H9 (cell line): ENCODE results near the gene VPREB3. TPM values are rescaled to one million over a fixed set of nuclear protein-coding genes. Genes with fewer than 3 reads are reported as not detected.

ENCODE experiments used
- DNase-seq: peaks from one replicate; pipeline ENCODE4 v3.0.0-alpha.2; 2017
- H2AFZ ChIP-seq: one replicate; pipeline ENCODE4 v1.6.1; 2013; ENCODE audit warnings: mild to moderate bottlenecking, low read length, control low read depth, moderate library complexity
- H2AK5ac ChIP-seq: 2 replicates; pipeline ENCODE4 v1.6.1; 2013; ENCODE audit warnings: low read length, control low read depth, mixed read lengths; ENCODE audit not compliant: insufficient read length
- H2BK120ac ChIP-seq: one replicate; pipeline ENCODE4 v1.6.1; 2013; ENCODE audit warnings: low read depth, mild to moderate bottlenecking, low read length, control low read depth, inconsistent platforms; ENCODE audit not compliant: poor library complexity, severe bottlenecking
- H2BK12ac ChIP-seq: 2 replicates; pipeline ENCODE4 v1.6.1; 2013; ENCODE audit warnings: low read length, control low read depth, mixed read lengths, low read depth; ENCODE audit not compliant: insufficient read length
- H2BK15ac ChIP-seq: 2 replicates; pipeline ENCODE4 v1.6.1; 2013; ENCODE audit warnings: low read depth, low read length, control low read depth
- H2BK20ac ChIP-seq: one replicate; pipeline ENCODE4 v1.6.1; 2013; ENCODE audit warnings: low read depth, mild to moderate bottlenecking, low read length, control low read depth, inconsistent platforms; ENCODE audit not compliant: poor library complexity, severe bottlenecking
- H2BK5ac ChIP-seq: 2 replicates; pipeline ENCODE4 v1.6.1; 2013; ENCODE audit warnings: low read length, control low read depth, mixed read lengths; ENCODE audit not compliant: insufficient read length
- H3K14ac ChIP-seq: 2 replicates; pipeline ENCODE4 v1.6.1; 2013; ENCODE audit warnings: low read length, control low read depth; ENCODE audit not compliant: insufficient read depth
- H3K18ac ChIP-seq: 2 replicates; pipeline ENCODE4 v1.6.1; 2013; ENCODE audit warnings: low read depth, mild to moderate bottlenecking, mixed read lengths, low read length, control low read depth; ENCODE audit not compliant: insufficient read length
- H3K23ac ChIP-seq: 2 replicates; pipeline ENCODE4 v1.6.1; 2013; ENCODE audit warnings: low read length, control low read depth, mixed read lengths, low read depth; ENCODE audit not compliant: insufficient read length
- H3K23me2 ChIP-seq: 2 replicates; pipeline ENCODE4 v1.6.1; 2013; ENCODE audit warnings: low read depth, mild to moderate bottlenecking, mixed read lengths, low read length, control low read depth; ENCODE audit not compliant: insufficient read length, poor library complexity, severe bottlenecking
- H3K27ac ChIP-seq: 2 replicates; pipeline ENCODE4 v1.5.1; 2013; ENCODE audit warnings: low read length, control low read depth, mixed read lengths, low read depth; ENCODE audit not compliant: insufficient read length
- H3K27me3 ChIP-seq: 2 replicates; pipeline ENCODE4 v1.6.1; 2013; ENCODE audit warnings: low read length, control low read depth, inconsistent platforms; ENCODE audit not compliant: insufficient read depth
- H3K4ac ChIP-seq: 2 replicates; pipeline ENCODE4 v1.6.1; 2013; ENCODE audit warnings: low read depth, mild to moderate bottlenecking, control low read depth, inconsistent platforms, low read length, moderate library complexity
- H3K4me1 ChIP-seq: 2 replicates; pipeline ENCODE4 v1.6.1; 2013; ENCODE audit warnings: low read length, control low read depth, inconsistent platforms; ENCODE audit not compliant: insufficient read depth
- H3K4me2 ChIP-seq: 2 replicates; pipeline ENCODE4 v1.6.1; 2013; ENCODE audit warnings: low read length, control low read depth, mixed read lengths; ENCODE audit not compliant: insufficient read length, insufficient read depth
- H3K56ac ChIP-seq: 2 replicates; pipeline ENCODE4 v1.6.1; 2013; ENCODE audit warnings: low read depth, mild to moderate bottlenecking, mixed read lengths, low read length, control low read depth; ENCODE audit not compliant: insufficient read length
- H3K79me1 ChIP-seq: 2 replicates; pipeline ENCODE4 v1.6.1; 2013; ENCODE audit warnings: low read depth, mild to moderate bottlenecking, moderate library complexity, low read length, control low read depth, inconsistent platforms; ENCODE audit not compliant: insufficient read depth, poor library complexity, severe bottlenecking
- H3K79me2 ChIP-seq: 2 replicates; pipeline ENCODE4 v1.6.1; 2013; ENCODE audit warnings: low read length, control low read depth, inconsistent platforms; ENCODE audit not compliant: insufficient read depth
- H3K9ac ChIP-seq: 2 replicates; pipeline ENCODE4 v1.6.1; 2013; ENCODE audit warnings: low read length, control low read depth, mixed read lengths; ENCODE audit not compliant: insufficient read length; ENCODE audit errors: extremely low read depth
- H3K9me3 ChIP-seq: one replicate; pipeline ENCODE4 v1.6.1; 2013; ENCODE audit warnings: low read depth, low read length, inconsistent platforms; ENCODE audit not compliant: control insufficient read depth
- H3T11ph ChIP-seq: one replicate; pipeline ENCODE4 v1.6.1; 2013; ENCODE audit warnings: mild to moderate bottlenecking, low read length, control low read depth, inconsistent platforms
- H4K20me1 ChIP-seq: one replicate; pipeline ENCODE4 v1.6.1; 2013; ENCODE audit not compliant: control insufficient read depth, insufficient read length, insufficient read depth
- H4K5ac ChIP-seq: 2 replicates; pipeline ENCODE4 v1.6.1; 2013; ENCODE audit warnings: low read depth, mild to moderate bottlenecking, mixed read lengths, low read length, control low read depth; ENCODE audit not compliant: insufficient read length
- H4K8ac ChIP-seq: replicated peaks from 2 replicates; pipeline ENCODE4 v1.6.1; 2013; ENCODE audit warnings: low read length, control low read depth, mixed read lengths, low read depth; ENCODE audit not compliant: insufficient read length
- H4K91ac ChIP-seq: 2 replicates; pipeline ENCODE4 v1.6.1; 2013; ENCODE audit warnings: low read depth, mild to moderate bottlenecking, moderate library complexity, mixed read lengths, low read length, control low read depth; ENCODE audit not compliant: insufficient read length
- H3K27ac Mint-ChIP-seq, 3 experiments: 2 replicates in 2 of 3; 3 replicates in 1 of 3; pipeline ENCODE4 v1.8.0; 2020 to 2021; ENCODE audit warnings: mixed read lengths in 3 of 3, mild to moderate bottlenecking in 1 of 3, moderate library complexity in 1 of 3
- H3K27me3 Mint-ChIP-seq: 2 replicates; pipeline ENCODE4 v1.8.0; 2021; ENCODE audit warnings: low read depth, mild to moderate bottlenecking, moderate library complexity, mixed read lengths
- H3K36me3 Mint-ChIP-seq, 3 experiments: 2 replicates in 2 of 3; 3 replicates in 1 of 3; pipeline ENCODE4 v1.8.0; 2020 to 2021; ENCODE audit warnings: low read depth in 3 of 3, mixed read lengths in 3 of 3; ENCODE audit not compliant: insufficient read depth in 1 of 3
- H3K4me1 Mint-ChIP-seq, 2 experiments: 2 replicates each; pipeline ENCODE4 v1.8.0; 2020; ENCODE audit warnings: mixed read lengths in 2 of 2
- H3K4me3 Mint-ChIP-seq, 2 experiments: 2 replicates in 1 of 2; 3 replicates in 1 of 2; pipeline ENCODE4 v1.8.0; 2020 to 2021; ENCODE audit warnings: mild to moderate bottlenecking in 2 of 2, mixed read lengths in 2 of 2, moderate library complexity in 1 of 2
- H3K9me3 Mint-ChIP-seq, 2 experiments: 2 replicates in 1 of 2; 3 replicates in 1 of 2; pipeline ENCODE4 v1.8.0; 2020; ENCODE audit warnings: mild to moderate bottlenecking in 2 of 2, mixed read lengths in 2 of 2, moderate library complexity in 1 of 2
- WGBS: extraction: QIAGEN DNeasy Blood & Tissue Kit; methylation state at CpG from one replicate; pipeline ENCODE4 v1.1.7; 2013; ENCODE audit warnings: missing lambda C conversion rate, low lambda C conversion rate, mixed read lengths; ENCODE audit not compliant: insufficient read length; ENCODE audit errors: extremely low coverage; 5-methylcytosine and 5-hydroxymethylcytosine counted together
- total RNA-seq: library from RNA; stranded (reverse); gene quantifications from 2 replicates; pipeline ENCODE4 v1.2.1, GENCODE V29; 2021
- TF ChIP-seq, protein P1 (sequence below): fragments of 200-600 bp; sonication (generic); conservative IDR thresholded peaks from 3 replicates; pipeline ENCODE4 v1.8.0; 2021; ENCODE audit warnings: antibody characterized with exemption, mild to moderate bottlenecking

The VPREB3 gene
- total RNA-seq, 1 experiment from 2014 or later, result 0.50 TPM

DNA sequence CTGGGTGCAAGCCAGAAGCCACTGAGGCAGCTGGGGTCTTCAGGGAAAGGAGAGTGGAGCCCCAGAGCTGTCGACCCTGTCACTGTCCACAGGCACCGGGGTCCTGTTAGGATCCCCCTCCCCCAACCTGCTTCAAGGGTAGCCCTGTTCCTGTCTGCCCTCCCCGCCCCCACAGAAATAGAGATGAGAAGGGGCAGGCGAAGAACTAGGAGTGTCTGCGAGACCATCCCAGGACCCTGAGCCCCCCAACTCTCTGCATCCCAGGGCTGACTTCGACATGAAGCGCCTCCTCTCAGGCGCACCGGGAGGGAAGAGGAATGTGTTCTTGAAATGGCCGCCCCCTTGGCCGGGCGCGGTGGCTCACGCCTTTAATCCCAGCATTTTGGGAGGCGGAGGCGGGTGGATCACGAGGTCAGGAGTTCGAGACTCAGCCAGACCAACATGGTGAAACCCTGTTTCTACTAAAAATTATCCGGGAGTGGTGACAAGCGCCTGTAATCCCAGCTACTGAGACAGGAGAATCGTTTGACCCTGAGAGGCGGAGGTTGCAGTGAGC is 2.7 kb downstream of the VPREB3 start:
- Histone ChIP-seq H3K18ac (peak overlapping the region; percentile 91), H2AK5ac (no peak overlapping the region), H2AFZ (no peak overlapping the region), H2BK15ac (no peak overlapping the region), H2BK12ac (no peak overlapping the region), H3K9ac (peak overlapping the region; percentile 93), H3K9me3 (no peaks in the 10 kb centered on the region), H3K79me1 (no peaks in the 10 kb centered on the region), H4K5ac (no peak overlapping the region), H3K23ac (no peak overlapping the region), H2BK120ac (no peak overlapping the region), H3K14ac (peak overlapping the region; percentile 97), H4K91ac (no peak overlapping the region), H3K23me2 (peaks cover 8% of the 10 kb centered on the region), H3K56ac (no peak overlapping the region), H3K27ac (no peak overlapping the region), H2BK5ac (no peak overlapping the region), H3K4me1 (no peaks in the 10 kb centered on the region; the same call in 1 of the 2 replicates), H3T11ph (no peak overlapping the region), H3K4ac (no peak overlapping the region; the same call in 1 of the 2 replicates), H3K79me2 (no peaks in the 10 kb centered on the region), H4K20me1 (no peaks in the 10 kb centered on the region), H3K4me2 (peak overlapping the region; percentile 59), H2BK20ac (no peak overlapping the region), H4K8ac (no peak overlapping the region), H3K27me3 (no peaks in the 10 kb centered on the region)
- peaks cover 14 to 39% of the 10 kb centered on the region in 2 experiments for H3K4me1 Mint-ChIP-seq
- DNase-seq, result peak; percentile 60
- peak overlapping the region; percentile 77 to 88 for H3K4me3 Mint-ChIP-seq
- peaks cover 4% of the 10 kb centered on the region for H3K27me3 Mint-ChIP-seq
- H3K27ac Mint-ChIP-seq, result peak overlapping the region; percentile 70 to 89 (median 87); a peak in 4 of 7 replicates
- WGBS, result no CpG with 5 or more reads among the region's 22 CpGs
- no peaks in the 10 kb centered on the region; a peak in 1 of 7 replicates for H3K36me3 Mint-ChIP-seq
- H3K9me3 Mint-ChIP-seq, result no peaks in the 10 kb centered on the region; a peak in 1 of 5 replicates
- TF ChIP-seq, protein P1, sequence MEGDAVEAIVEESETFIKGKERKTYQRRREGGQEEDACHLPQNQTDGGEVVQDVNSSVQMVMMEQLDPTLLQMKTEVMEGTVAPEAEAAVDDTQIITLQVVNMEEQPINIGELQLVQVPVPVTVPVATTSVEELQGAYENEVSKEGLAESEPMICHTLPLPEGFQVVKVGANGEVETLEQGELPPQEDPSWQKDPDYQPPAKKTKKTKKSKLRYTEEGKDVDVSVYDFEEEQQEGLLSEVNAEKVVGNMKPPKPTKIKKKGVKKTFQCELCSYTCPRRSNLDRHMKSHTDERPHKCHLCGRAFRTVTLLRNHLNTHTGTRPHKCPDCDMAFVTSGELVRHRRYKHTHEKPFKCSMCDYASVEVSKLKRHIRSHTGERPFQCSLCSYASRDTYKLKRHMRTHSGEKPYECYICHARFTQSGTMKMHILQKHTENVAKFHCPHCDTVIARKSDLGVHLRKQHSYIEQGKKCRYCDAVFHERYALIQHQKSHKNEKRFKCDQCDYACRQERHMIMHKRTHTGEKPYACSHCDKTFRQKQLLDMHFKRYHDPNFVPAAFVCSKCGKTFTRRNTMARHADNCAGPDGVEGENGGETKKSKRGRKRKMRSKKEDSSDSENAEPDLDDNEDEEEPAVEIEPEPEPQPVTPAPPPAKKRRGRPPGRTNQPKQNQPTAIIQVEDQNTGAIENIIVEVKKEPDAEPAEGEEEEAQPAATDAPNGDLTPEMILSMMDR, result no peak
